Dedifferentiated amniotic fluid mesenchymal stem cell (primary cell): ENCODE measurements around the gene ARRDC2.
"Not testable (repeated sequence)": the region's sequence is repeated elsewhere in the genome, so short reads cannot be mapped to it uniquely, and the experiment has no call there.

Experiments
- DNase-seq: peaks from one replicate; pipeline ENCODE4 v3.0.0-alpha.2; 2016; ENCODE audit errors: extremely low spot score

The ARRDC2 gene

DNA sequence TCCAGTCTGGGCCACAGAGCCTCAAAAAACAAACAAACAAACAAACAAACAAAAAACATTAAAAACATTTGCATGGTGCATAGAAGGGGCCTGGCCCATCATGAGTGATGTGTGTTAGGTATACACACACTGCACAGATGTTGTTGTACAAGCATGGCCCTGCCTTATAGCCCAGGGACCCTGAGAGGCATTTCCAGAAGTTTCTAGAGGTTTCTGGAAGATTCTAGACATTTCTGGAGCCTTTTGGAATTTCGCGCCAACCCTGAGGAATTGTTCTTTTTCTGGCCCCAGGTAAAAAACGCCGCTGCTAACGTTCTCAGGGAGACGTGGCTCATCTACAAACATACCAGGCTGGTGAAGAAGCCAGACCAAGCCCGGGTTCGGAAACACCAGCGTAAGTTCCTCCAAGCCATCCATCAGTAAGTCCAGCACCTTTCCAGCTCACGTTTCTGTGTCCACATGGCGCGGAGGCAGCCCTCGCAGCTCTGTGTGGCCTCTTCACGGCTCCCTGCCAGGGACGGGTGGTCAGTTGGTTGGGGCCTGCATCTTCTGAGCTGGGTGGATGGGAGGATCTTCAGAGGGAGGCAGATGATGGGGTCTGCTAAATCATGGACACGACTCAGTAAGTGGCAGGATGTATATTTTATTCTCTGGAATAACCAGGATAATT lies 18.4 kb upstream of the ARRDC2 start:
- DNase-seq: no peak

DNA sequence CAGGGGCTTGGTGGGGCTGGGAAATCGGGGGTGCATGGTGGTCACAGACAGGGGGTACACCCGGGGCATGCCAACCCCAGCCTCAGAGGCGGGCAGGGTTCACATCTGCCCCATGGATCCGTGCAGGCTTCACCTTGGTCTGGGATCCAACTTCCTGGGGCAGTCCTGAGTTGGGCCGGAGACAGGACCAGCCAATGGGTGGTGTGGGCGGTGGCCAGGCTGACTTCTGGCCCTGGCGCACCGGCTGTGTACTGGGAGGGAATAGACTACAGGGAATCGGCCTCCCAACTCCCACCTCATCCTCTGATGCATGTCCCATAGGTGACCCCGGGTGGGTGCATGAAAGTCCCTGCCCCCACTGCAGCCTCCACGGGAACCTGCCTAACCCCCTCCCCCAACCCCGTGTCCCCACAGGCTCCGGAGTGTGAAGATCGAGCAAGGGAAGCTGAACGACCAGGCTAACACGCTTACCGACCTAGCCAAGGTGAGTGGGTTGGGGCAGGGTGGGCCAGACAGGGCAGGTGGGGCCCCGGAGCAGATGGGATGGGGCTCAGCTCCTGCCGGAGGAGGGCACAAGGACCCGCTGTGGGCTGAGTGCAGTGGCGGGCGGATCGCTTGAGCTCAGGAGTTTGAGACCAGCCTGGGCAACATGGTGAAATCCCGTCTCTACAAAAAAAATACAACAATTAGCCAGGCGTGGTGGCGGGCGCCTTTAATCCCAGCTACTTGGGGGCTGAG lies 14.7 kb upstream of the ARRDC2 start:
- no peak for DNase-seq

GRCh38 chr19:17996826-17997316 lies 11.1 kb upstream of the ARRDC2 start:
- peak; percentile 52 for DNase-seq

DNA sequence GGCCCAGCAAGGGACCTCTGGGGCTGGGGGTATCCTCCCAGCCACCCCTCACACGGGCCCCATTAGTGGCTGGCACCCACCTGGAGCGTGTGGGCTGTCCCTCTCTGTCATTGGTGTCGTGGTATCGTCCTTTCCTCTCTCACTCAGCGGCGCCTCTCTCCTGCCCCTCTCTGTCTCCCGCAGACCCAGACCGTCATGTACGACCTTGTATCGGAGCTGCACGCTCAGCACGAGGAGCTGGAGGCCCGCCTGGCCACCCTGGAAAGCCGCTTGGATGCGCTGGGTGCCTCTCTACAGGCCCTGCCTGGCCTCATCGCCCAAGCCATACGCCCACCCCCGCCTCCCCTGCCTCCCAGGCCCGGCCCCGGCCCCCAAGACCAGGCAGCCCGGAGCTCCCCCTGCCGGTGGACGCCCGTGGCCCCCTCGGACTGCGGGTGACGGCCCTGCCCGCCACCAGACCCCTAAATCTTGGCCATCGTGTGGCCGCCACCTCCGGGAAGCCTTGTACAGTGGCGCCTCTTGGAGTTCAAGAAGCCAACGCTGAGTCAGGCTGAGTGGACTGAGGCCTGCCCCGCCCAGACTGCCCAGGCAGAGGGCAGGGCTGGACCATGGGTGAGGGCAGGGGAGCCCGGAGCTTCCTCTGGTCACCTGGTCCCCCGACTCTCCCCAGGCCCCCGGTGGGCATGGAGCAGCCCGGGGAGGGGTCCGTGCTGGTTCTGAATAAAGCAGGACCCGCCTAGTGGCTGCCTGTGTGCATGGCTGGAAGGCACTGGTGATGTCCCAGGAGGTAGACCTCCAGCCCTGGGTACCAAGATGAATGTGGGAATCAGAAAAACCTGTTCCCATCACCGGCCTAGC lies 9.8 kb upstream of the ARRDC2 start:
- no peak for DNase-seq

GRCh38 chr19:17998827-17999150 lies 9.2 kb upstream of the ARRDC2 start:
- no peak for DNase-seq

GRCh38 chr19:17999684-18000479 lies 8.1 kb upstream of the ARRDC2 start:
- DNase-seq: no peak

DNA sequence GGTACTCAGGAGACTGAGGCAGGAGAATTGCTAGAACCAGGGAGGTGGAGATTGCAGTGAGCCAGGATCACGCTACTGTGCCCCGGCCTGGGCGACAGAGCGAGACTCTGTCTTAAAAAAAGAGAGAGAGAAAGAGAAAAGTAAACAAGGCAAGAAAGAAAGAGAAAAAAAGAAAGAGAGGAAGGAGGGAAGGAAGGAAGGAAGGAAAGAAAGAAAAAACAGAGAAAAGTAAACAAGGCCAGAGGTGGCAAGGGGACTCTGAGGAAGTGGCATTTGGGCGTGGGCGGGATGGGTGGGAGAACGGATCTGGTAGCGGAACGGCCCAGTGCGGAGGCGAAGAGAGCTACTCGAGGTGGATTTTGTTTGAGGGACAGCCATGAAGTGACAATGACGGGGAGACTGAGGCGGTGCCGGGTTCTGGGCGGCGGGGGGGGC lies 7.5 kb upstream of the ARRDC2 start:
- DNase-seq: no peak

GRCh38 chr19:18000915-18001776 lies 6.8 kb upstream of the ARRDC2 start:
- peak; percentile 70 for DNase-seq

- DNase-seq: no peak
Measured at GRCh38 chr19:18001777-18002345, 6.1 kb upstream of the ARRDC2 start.

DNA sequence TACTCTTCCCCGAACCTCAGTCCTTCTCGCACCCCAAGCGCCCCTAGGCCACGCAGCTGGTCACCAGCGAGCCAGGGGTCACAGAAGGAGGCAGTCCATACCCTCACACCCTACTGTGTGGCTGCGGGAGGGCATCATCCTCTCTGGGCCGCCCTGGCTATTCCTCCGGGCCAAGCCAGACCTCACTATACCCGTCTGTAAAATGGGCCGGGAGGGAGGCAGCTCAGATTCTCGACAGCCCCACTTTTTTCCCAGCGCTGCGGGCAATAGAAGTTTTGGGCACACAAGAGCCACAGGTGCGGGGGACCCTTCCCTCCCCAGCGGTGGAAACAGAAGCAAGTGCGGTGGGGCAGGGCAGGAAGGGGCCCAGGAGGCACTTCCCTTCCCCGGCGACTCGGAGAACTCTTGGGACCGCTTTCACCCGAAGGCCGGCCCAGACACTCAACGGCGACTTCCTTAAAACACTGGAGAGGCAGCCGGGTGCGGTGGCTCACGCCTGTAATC lies 5.6 kb upstream of the ARRDC2 start:
- DNase-seq: no peak

- DNase-seq: not testable (repeated sequence)
Measured at GRCh38 chr19:18005750-18006149, 2.2 kb upstream of the ARRDC2 start.

GRCh38 chr19:18007044-18007916 lies 690 bp upstream of the ARRDC2 start:
- DNase-seq: peak; percentile 72

- DNase-seq: no peak
Measured at GRCh38 chr19:18008814-18009213, 844 bp downstream of the ARRDC2 start.

DNA sequence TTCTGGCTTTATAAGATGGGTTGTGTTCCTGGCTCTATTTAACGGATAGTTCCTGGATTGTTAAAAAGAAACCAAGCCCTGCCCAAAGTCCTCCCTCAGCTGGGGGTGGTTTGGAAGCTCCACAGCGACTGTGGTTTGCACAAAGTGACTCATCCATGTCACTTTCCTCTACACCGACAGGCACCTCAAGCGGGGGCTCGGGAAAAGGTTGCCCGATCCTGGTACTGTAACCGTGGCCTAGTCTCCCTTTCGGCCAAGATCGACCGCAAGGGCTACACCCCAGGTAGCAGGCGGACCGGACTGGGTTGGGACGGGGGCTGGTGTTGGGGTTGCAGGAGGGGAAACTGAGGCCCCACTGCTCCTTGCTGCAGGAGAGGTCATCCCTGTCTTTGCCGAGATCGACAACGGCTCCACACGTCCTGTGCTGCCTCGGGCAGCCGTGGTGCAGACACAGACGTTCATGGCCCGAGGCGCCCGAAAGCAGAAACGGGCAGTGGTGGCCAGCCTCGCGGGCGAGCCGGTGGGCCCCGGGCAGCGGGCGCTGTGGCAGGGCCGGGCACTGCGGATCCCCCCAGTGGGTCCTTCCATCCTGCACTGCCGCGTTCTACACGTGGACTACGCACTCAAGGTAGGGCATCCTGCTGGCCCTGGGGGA lies 1.6 kb downstream of the ARRDC2 start:
- no peak for DNase-seq

DNA sequence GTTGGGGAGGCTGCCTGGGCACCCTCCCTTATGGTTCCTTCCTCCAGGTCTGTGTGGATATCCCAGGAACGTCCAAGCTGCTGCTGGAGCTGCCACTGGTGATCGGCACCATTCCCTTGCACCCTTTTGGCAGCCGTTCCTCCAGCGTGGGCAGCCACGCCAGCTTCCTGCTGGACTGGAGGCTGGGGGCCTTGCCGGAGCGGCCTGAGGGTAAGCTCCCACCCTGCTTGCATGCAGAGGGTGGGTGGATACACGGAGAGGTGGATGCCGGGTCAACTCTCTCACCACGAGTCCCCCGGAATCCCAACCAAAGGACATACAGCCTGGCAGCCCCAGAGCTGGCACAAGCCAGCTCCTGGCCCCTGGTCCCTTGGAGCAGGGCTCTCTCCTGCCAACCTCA lies 2.2 kb downstream of the ARRDC2 start:
- DNase-seq: no peak

DNA sequence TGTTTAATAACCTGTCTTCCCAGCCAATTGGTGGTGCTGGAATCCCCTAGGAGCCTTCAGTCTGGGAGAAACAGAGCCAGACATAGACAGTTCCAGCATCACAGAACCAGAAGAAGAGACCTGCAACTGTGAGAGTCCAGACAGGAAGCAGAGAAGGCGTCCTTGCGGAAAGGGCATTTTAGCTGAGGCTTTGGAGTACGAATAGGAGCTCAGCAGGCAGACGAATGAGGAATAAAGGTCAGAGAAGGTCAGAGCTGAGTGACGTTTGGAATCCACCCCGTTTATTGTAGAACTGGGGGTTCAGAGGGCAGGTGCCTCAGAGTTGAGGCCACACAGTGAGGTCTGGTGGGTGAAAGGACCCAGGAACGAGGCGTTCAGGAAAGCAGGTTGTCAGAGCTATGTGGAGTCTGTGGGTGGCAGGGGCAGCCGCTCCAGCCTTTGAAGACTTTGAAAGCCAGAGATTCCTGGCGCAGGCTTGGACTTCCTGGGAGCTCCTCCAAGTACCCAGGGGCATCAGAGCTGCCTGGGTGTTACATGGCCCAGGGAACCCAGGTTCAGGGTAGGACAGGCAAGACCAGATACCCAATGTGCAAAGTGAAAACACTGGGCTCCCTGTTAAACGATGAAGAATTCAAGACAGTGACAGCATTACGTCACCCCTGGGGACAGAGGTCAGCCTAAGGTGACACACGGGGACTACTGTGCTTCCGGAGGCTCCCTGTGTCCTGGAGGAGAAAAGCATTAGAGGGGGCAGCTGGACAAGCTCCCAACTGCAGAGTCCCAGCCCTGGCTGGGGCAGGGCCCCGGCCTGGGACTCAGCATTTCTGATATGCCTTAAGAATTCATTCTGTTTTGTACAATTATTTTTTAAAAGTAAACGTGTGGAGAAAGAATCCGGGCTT lies 5.5 kb downstream of the ARRDC2 start:
- no peak for DNase-seq

- DNase-seq: no peak
Measured at GRCh38 chr19:18014197-18014596, 6.2 kb downstream of the ARRDC2 start.
